SK-N-MC (cell line): ENCODE measurements around the gene GALNTL6.

ENCODE experiments used
- DNase-seq: peaks from one replicate; pipeline ENCODE4 v3.0.0-alpha.2; 2011; ENCODE audit warnings: low read depth, low spot score
- H3K27ac ChIP-seq: fragments of 200-600 bp; sonication (generic); 2 replicates; pipeline ENCODE4 v1.5.1; 2016; ENCODE audit warnings: mixed run types
- H3K36me3 ChIP-seq: fragments of 200-600 bp; sonication (generic); 2 replicates; pipeline ENCODE4 v1.6.1; 2017; ENCODE audit warnings: antibody characterized with exemption, low read length, mixed read lengths; ENCODE audit not compliant: insufficient read depth
- H3K4me3 ChIP-seq: fragments of 200-600 bp; sonication (generic); 2 replicates; pipeline ENCODE4 v1.5.1; 2016
- H3K9ac ChIP-seq: fragments of 200-600 bp; sonication (generic); 2 replicates; pipeline ENCODE4 v1.8.0; 2017; ENCODE audit warnings: mixed run types, mixed read lengths; ENCODE audit not compliant: insufficient read length
- H3K9me3 ChIP-seq: fragments of 200-600 bp; sonication (generic); 2 replicates; pipeline ENCODE4 v1.6.1; 2017; ENCODE audit warnings: low read depth, mild to moderate bottlenecking, antibody characterized with exemption, low read length, moderate library complexity, mixed read lengths
- EZH2 ChIP-seq: fragments of 200-600 bp; sonication (generic); IDR thresholded peaks from one replicate; pipeline ENCODE4 v1.6.1; 2017; ENCODE audit warnings: antibody characterized with exemption
- FOXP2 ChIP-seq: optimal IDR thresholded peaks from 2 replicates; pipeline ENCODE3; 2011; ENCODE audit warnings: mild to moderate bottlenecking, moderate library complexity; ENCODE audit not compliant: insufficient read depth; ENCODE audit errors: extremely low read length, control extremely low read depth
- POLR2AphosphoS5 ChIP-seq: IDR thresholded peaks from 2 replicates; pipeline ENCODE4 v1.6.1; 2012; ENCODE audit warnings: mild to moderate bottlenecking, low read depth, low read length, borderline replicate concordance

GALNTL6 gene

GRCh38 chr4:172083272-172083671 lies 270.1 kb downstream of the GALNTL6 start:
- no peak for DNase-seq
- H3K9me3 ChIP-seq, result no peaks in the 10 kb centered on the region
- no peak overlapping the region for H3K27ac ChIP-seq
- no peak overlapping the region for H3K9ac ChIP-seq
- H3K36me3 ChIP-seq, result no peaks in the 10 kb centered on the region
- H3K4me3 ChIP-seq, result no peak overlapping the region
- no peak for TF ChIP-seq POLR2AphosphoS5
- no peak for TF ChIP-seq EZH2
- TF ChIP-seq FOXP2, result no peak

GRCh38 chr4:172088556-172088955 lies 275.4 kb downstream of the GALNTL6 start:
- DNase-seq, result no peak
- H3K27ac ChIP-seq, result no peak overlapping the region
- no peak for TF ChIP-seq FOXP2
- TF ChIP-seq EZH2, result no peak
- TF ChIP-seq POLR2AphosphoS5, result no peak
- no peak overlapping the region for H3K4me3 ChIP-seq
- no peak overlapping the region for H3K9ac ChIP-seq
- no peaks in the 10 kb centered on the region for H3K36me3 ChIP-seq
- no peaks in the 10 kb centered on the region for H3K9me3 ChIP-seq

- DNase-seq, result no peak
- Histone ChIP-seq H3K9me3 (no peaks in the 10 kb centered on the region), H3K4me3 (no peak overlapping the region), H3K27ac (no peak overlapping the region), H3K36me3 (no peaks in the 10 kb centered on the region), H3K9ac (no peak overlapping the region)
- TF ChIP-seq EZH2, result no peak
- TF ChIP-seq FOXP2, result no peak
- TF ChIP-seq POLR2AphosphoS5, result no peak
Measured at GRCh38 chr4:172095161-172095560, 282.0 kb downstream of the GALNTL6 start.

GRCh38 chr4:172096786-172097185 lies 283.6 kb downstream of the GALNTL6 start:
- no peak overlapping the region for H3K27ac ChIP-seq
- no peak overlapping the region for H3K9ac ChIP-seq
- TF ChIP-seq EZH2 (no peak), POLR2AphosphoS5 (no peak), FOXP2 (no peak)
- no peaks in the 10 kb centered on the region for H3K9me3 ChIP-seq
- H3K36me3 ChIP-seq, result no peaks in the 10 kb centered on the region
- H3K4me3 ChIP-seq, result no peak overlapping the region
- no peak for DNase-seq

- TF ChIP-seq POLR2AphosphoS5 (no peak), EZH2 (no peak), FOXP2 (no peak)
- Histone ChIP-seq H3K9me3 (no peaks in the 10 kb centered on the region), H3K4me3 (no peak overlapping the region), H3K36me3 (no peaks in the 10 kb centered on the region), H3K9ac (no peak overlapping the region), H3K27ac (no peak overlapping the region)
- no peak for DNase-seq
Measured at GRCh38 chr4:172099376-172099775, 286.2 kb downstream of the GALNTL6 start.

GRCh38 chr4:172103456-172103855 lies 290.3 kb downstream of the GALNTL6 start:
- Histone ChIP-seq H3K9me3 (no peaks in the 10 kb centered on the region), H3K9ac (no peak overlapping the region), H3K36me3 (no peaks in the 10 kb centered on the region), H3K27ac (no peak overlapping the region), H3K4me3 (no peak overlapping the region)
- TF ChIP-seq EZH2, result no peak
- no peak for TF ChIP-seq FOXP2
- no peak for TF ChIP-seq POLR2AphosphoS5
- DNase-seq, result no peak

- no peak overlapping the region for H3K9ac ChIP-seq
- TF ChIP-seq FOXP2 (no peak), POLR2AphosphoS5 (no peak), EZH2 (no peak)
- no peak for DNase-seq
Measured at GRCh38 chr4:172104539-172104938, 291.3 kb downstream of the GALNTL6 start.

GRCh38 chr4:172105918-172106317 lies 292.7 kb downstream of the GALNTL6 start:
- H3K9ac ChIP-seq, result no peak overlapping the region
- no peak overlapping the region for H3K27ac ChIP-seq
- H3K36me3 ChIP-seq, result no peaks in the 10 kb centered on the region
- no peak for DNase-seq
- no peak for TF ChIP-seq EZH2
- no peak for TF ChIP-seq POLR2AphosphoS5
- TF ChIP-seq FOXP2, result no peak
- no peak overlapping the region for H3K4me3 ChIP-seq
- H3K9me3 ChIP-seq, result no peaks in the 10 kb centered on the region

More at GRCh38 chr4:172104539-172104938, 291.3 kb downstream of the GALNTL6 start:
- no peak overlapping the region for H3K27ac ChIP-seq
- H3K36me3 ChIP-seq, result no peaks in the 10 kb centered on the region
- H3K4me3 ChIP-seq, result no peak overlapping the region
- H3K9me3 ChIP-seq, result no peaks in the 10 kb centered on the region

- Histone ChIP-seq H3K4me3 (no peak overlapping the region), H3K36me3 (no peaks in the 10 kb centered on the region), H3K27ac (no peak overlapping the region), H3K9me3 (no peaks in the 10 kb centered on the region), H3K9ac (no peak overlapping the region)
- TF ChIP-seq FOXP2 (no peak), POLR2AphosphoS5 (no peak), EZH2 (no peak)
- DNase-seq, result no peak
Measured at GRCh38 chr4:172109466-172109865, 296.3 kb downstream of the GALNTL6 start.
